HCT116 (cell line): ENCODE measurements around the gene RBKS. TPM values are rescaled to one million over a fixed set of nuclear protein-coding genes. Genes with fewer than 3 reads are reported as not detected.

Source experiments
- ATAC-seq: fragments of 200-7000 bp; cut with Tn5 transposase; 2 replicates; pipeline ENCODE4 v1.9.1; 2020; ENCODE audit warnings: mild to moderate bottlenecking, moderate library complexity
- BruUV-seq: library from RNA; stranded (reverse); fragments of 400-500 nt; replicated peaks from 2 replicates; lab custom pipeline; 2021; lab: Mats Ljungman, UMichigan
- CTCF ChIA-PET: fragments of 300-600 bp; sonication (Branson Sonifier 250); formaldehyde crosslinking; loops from one replicate; lab custom pipeline; 2021; ENCODE audit warnings: antibody characterized with exemption; lab: Charles Lee
- POLR2A ChIA-PET: fragments of 300-600, 350-600 bp; sonication (Branson Sonifier 250); formaldehyde crosslinking; loops from one replicate; lab custom pipeline; 2021; ENCODE audit warnings: antibody characterized with exemption; lab: Charles Lee
- RAD21 ChIA-PET, 2 experiments: fragments of 300-600 bp; sonication (Branson Sonifier 250); formaldehyde crosslinking; loops; one replicate each; lab custom pipeline; 2023; ENCODE audit warnings: low total read pairs in 2 of 2; ENCODE audit not compliant: uncharacterized antibody in 2 of 2, unreplicated experiment in 2 of 2, low non-redundant PET in 1 of 2; lab: Charles Lee
- DNase-seq: peaks from one replicate; pipeline ENCODE4 v3.0.0-alpha.2; 2010; ENCODE audit warnings: low read depth, low spot score
- H2AFZ ChIP-seq: fragments of 200-600 bp; shearing (Covaris generic), sonication (generic); 2 replicates; pipeline ENCODE4 v1.6.1; 2017; ENCODE audit warnings: low read depth, mixed run types, mixed read lengths, antibody characterized with exemption, low read length; ENCODE audit not compliant: poor library complexity, severe bottlenecking
- H3K27ac ChIP-seq: 2 replicates; pipeline ENCODE4 v1.5.1; 2012; ENCODE audit warnings: low read depth, low read length
- H3K27me3 ChIP-seq: fragments of 200-600 bp; sonication (generic); 2 replicates; pipeline ENCODE4 v1.6.1; 2016; ENCODE audit warnings: mixed run types, low read length, mixed read lengths; ENCODE audit not compliant: insufficient read depth
- H3K36me3 ChIP-seq, 2 experiments: fragments of 200-500 bp in 1 of 2; fragments of 200-600 bp in 1 of 2; sonication (Bioruptor generic) in 1 of 2; sonication (generic) in 1 of 2; 2 replicates each; pipeline versions ENCODE4 v1.5.1 to v1.6.1; 2014 to 2016; ENCODE audit warnings: low read length in 2 of 2, inconsistent platforms in 1 of 2, mixed read lengths in 1 of 2, mixed run types in 1 of 2; ENCODE audit not compliant: insufficient read depth in 2 of 2, control insufficient read depth in 1 of 2
- H3K4me1 ChIP-seq, 2 experiments: fragments of 200-600 bp in 1 of 2; sonication (generic) in 1 of 2; 2 replicates each; pipeline versions ENCODE4 v1.5.1 to v1.6.1; 2012 to 2017; ENCODE audit warnings: low read length in 2 of 2, inconsistent platforms in 1 of 2, mild to moderate bottlenecking in 1 of 2, mixed read lengths in 1 of 2, mixed run types in 1 of 2, moderate library complexity in 1 of 2; ENCODE audit not compliant: insufficient read depth in 2 of 2, control insufficient read depth in 1 of 2
- H3K4me2 ChIP-seq: fragments of 200-600 bp; sonication (generic); 2 replicates; pipeline ENCODE4 v1.6.1; 2017; ENCODE audit warnings: mixed run types, low read length, mixed read lengths
- H3K4me3 ChIP-seq, 2 experiments: fragments of 200-600 bp in 1 of 2; sonication (generic) in 1 of 2; replicated peaks in 1 of 2; 2 replicates each; pipeline ENCODE4 v1.5.1; 2011 to 2016; ENCODE audit warnings: low read length in 2 of 2, control low read depth in 1 of 2, low read depth in 1 of 2, mild to moderate bottlenecking in 1 of 2, mixed read lengths in 1 of 2, mixed run types in 1 of 2
- H3K79me2 ChIP-seq: fragments of 200-600 bp; sonication (generic); 2 replicates; pipeline ENCODE4 v1.6.1; 2017; ENCODE audit warnings: mild to moderate bottlenecking, mixed run types, low read length, moderate library complexity, mixed read lengths; ENCODE audit not compliant: insufficient read depth
- H3K9ac ChIP-seq: fragments of 200-600 bp; sonication (generic); 2 replicates; pipeline ENCODE4 v1.6.1; 2016; ENCODE audit warnings: low read length, mixed read lengths
- H3K9me2 ChIP-seq: fragments of 200-600 bp; sonication (generic), shearing (Covaris generic); 2 replicates; pipeline ENCODE4 v1.6.1; 2017; ENCODE audit warnings: mixed run types, mild to moderate bottlenecking, moderate library complexity; ENCODE audit not compliant: insufficient read depth
- H3K9me3 ChIP-seq, 2 experiments: fragments of 200-500 bp in 1 of 2; fragments of 200-600 bp in 1 of 2; sonication (Bioruptor generic) in 1 of 2; sonication (generic) in 1 of 2; 2 replicates each; pipeline ENCODE4 v1.6.1; 2014 to 2017; ENCODE audit warnings: low read length in 2 of 2, mixed read lengths in 2 of 2, inconsistent platforms in 1 of 2, low read depth in 1 of 2, mild to moderate bottlenecking in 1 of 2, mixed run types in 1 of 2, moderate library complexity in 1 of 2; ENCODE audit not compliant: control insufficient read depth in 1 of 2, insufficient read depth in 1 of 2
- H4K20me1 ChIP-seq: fragments of 200-600 bp; sonication (generic), shearing (Covaris generic); 2 replicates; pipeline ENCODE4 v1.6.1; 2017; ENCODE audit warnings: mixed run types, mild to moderate bottlenecking, moderate library complexity; ENCODE audit not compliant: insufficient read depth
- CBX3 ChIP-seq: IDR thresholded peaks from 2 replicates; pipeline ENCODE4 v1.6.1; 2012; ENCODE audit warnings: low read depth
- EGR1 ChIP-seq: IDR thresholded peaks from 2 replicates; pipeline ENCODE4 v1.6.1; 2012; ENCODE audit warnings: low read depth
- ELF1 ChIP-seq: IDR thresholded peaks from 2 replicates; pipeline ENCODE4 v1.6.1; 2012; ENCODE audit warnings: low read depth, borderline replicate concordance
- EZH2 ChIP-seq: fragments of 200-600 bp; sonication (generic); IDR thresholded peaks from 2 replicates; pipeline ENCODE4 v1.6.1; 2017; ENCODE audit warnings: antibody characterized with exemption, mixed run types
- EZH2phosphoT487 ChIP-seq: fragments of 200-600 bp; IDR thresholded peaks from 2 replicates; pipeline ENCODE4 v1.6.1; 2018; ENCODE audit warnings: antibody characterized with exemption, borderline replicate concordance
- POLR2A ChIP-seq: IDR thresholded peaks from 2 replicates; pipeline ENCODE4 v1.7.0; 2011; ENCODE audit warnings: borderline replicate concordance; ENCODE audit not compliant: insufficient read depth, insufficient read length; ENCODE audit errors: extremely low read depth
- POLR2AphosphoS5 ChIP-seq: IDR thresholded peaks from 2 replicates; pipeline ENCODE4 v1.6.1; 2011; ENCODE audit warnings: mild to moderate bottlenecking, low read depth, low read length, moderate library complexity
- RAD21 ChIP-seq: IDR thresholded peaks from 2 replicates; pipeline ENCODE4 v1.6.1; 2012; ENCODE audit warnings: low read depth, mild to moderate bottlenecking
- SIN3A ChIP-seq: IDR thresholded peaks from 2 replicates; pipeline ENCODE4 v1.6.1; 2012; ENCODE audit warnings: low read depth
- SP1 ChIP-seq: IDR thresholded peaks from 2 replicates; pipeline ENCODE4 v1.6.1; 2012; ENCODE audit warnings: low read depth
- SRF ChIP-seq: IDR thresholded peaks from 2 replicates; pipeline ENCODE4 v1.6.1; 2012; ENCODE audit warnings: low read depth
- TCF7L2 ChIP-seq: IDR thresholded peaks from 2 replicates; pipeline ENCODE4 v1.7.0; 2011; ENCODE audit warnings: borderline replicate concordance, inconsistent platforms; ENCODE audit not compliant: insufficient read depth, insufficient read length; ENCODE audit errors: extremely low read depth
- ZFX ChIP-seq: fragments of 450-650 bp; IDR thresholded peaks from 2 replicates; pipeline ENCODE4 v1.6.1; 2017
- ZNF274 ChIP-seq: fragments of 200-500 bp; sonication (Bioruptor generic); IDR thresholded peaks from 2 replicates; pipeline ENCODE4 v1.6.1; 2014; ENCODE audit warnings: mild to moderate bottlenecking, low read depth, low read length, inconsistent platforms
- intact Hi-C: fragments of 100-400 bp; cut with micrococcal nuclease; formaldehyde crosslinking; loops from 2 replicates; pipeline ENCODE4 v1.10.0; 2022
- total RNA-seq: library from RNA; stranded (reverse); gene quantifications from one replicate; pipeline ENCODE4 v1.2.1, GENCODE V29; 2021; ENCODE audit not compliant: unreplicated experiment
- TF ChIP-seq, protein P1 (sequence below): IDR thresholded peaks from 2 replicates; pipeline ENCODE4 v1.6.1; 2012
- TF ChIP-seq, protein P2 (sequence below): IDR thresholded peaks from 2 replicates; pipeline ENCODE4 v1.6.1; 2011; ENCODE audit warnings: mild to moderate bottlenecking, low read length, moderate library complexity; ENCODE audit not compliant: insufficient replicate concordance; ENCODE audit errors: extremely low read depth
- TF ChIP-seq, protein P3 (sequence below), 3 experiments: fragments of 200-600 bp in 1 of 3; sonication (generic) in 1 of 3; IDR thresholded peaks in 2 of 3; conservative IDR thresholded peaks in 1 of 3; 2 replicates each; pipeline ENCODE4 v1.5.1; 2012 to 2017; ENCODE audit warnings: low read depth in 2 of 3, low read length in 2 of 3, antibody characterized with exemption in 1 of 3, borderline replicate concordance in 1 of 3, control low read depth in 1 of 3, mild to moderate bottlenecking in 1 of 3, mixed read lengths in 1 of 3, mixed run types in 1 of 3, moderate library complexity in 1 of 3; ENCODE audit not compliant: insufficient read depth in 1 of 3

Gene RBKS
- total RNA-seq, 1 experiment from 2014 or later, result 2.4 TPM

DNA sequence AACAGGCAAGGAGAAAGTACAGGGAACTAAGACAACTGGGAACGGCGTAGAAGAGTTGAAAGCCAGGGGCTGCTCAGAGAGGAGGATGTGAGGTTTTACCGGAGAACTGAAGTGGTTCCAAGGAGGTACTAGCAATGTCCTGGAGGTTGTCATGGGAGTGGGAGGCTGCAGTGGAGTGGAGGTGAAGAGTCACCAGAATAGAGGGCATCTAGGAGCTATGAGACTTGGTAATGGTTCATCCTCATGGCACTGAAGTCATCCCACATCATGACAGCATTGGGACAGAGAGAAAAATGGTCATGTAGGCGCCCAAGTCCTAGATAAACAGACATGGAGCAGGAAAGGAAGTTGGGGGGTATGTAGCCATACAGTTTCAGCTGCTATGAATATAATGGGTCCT lies 92.3 kb downstream of the RBKS start (continued):
- no peak for TF ChIP-seq CBX3
- no peak for TF ChIP-seq EGR1
- TF ChIP-seq TCF7L2, result no peak
- TF ChIP-seq, protein P1, sequence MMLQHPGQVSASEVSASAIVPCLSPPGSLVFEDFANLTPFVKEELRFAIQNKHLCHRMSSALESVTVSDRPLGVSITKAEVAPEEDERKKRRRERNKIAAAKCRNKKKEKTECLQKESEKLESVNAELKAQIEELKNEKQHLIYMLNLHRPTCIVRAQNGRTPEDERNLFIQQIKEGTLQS, result no peak
- no peak for TF ChIP-seq POLR2A
- no peak for TF ChIP-seq ZFX
- TF ChIP-seq EZH2phosphoT487, result no peak
- TF ChIP-seq ELF1, result no peak

DNA sequence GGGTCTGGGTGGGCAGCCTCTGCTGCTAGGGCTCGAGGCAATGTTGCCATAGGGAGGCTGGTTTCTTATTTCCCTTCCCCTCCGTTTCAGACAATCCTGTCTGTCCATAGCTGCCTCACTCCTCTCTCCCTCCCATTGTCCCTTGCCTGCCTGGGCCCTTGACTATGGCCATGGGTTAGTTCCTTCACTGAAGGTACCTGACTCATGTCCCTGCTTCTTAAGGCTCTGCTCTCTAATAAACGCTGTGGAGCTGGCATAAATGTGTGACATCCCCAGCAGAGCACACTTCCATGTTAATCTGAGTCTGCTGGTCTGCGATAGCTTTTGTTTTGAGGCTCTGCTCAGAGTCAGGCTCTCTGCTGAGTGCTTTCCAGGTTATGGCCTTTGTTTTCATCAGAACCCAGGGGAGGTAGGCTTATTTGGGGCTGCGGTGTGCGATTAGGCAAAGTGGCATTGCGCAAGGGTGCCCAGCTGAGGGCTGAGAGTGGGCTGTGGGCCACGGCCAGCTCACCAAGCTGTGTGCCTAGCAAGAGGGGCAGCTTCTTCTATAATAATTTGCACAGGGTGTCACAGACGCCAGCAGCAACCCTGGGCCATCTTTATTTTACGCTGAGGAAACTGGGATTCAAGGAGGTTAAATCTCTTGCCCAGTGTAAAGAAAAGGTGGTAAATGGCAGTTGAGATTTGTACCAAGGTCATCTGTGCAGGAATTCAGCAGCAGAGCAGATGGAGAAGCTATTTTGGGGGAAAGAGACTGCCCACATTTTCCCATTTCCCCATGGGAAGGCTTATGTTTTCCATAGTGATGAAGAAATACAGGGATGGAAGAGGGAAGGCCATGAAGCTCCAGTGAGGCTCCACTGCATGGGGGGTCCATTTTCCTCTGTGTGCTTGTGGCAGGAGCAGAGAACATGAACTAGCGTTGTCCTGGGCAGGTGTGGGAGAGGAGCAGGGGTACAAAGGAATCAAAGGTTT lies 93.1 kb downstream of the RBKS start:
- H2AFZ ChIP-seq, result no peak overlapping the region
- peaks cover 20 to 70% of the 10 kb centered on the region in 2 experiments for H3K4me1 ChIP-seq
- H3K79me2 ChIP-seq, result no peaks in the 10 kb centered on the region
- no peak overlapping the region for H3K27ac ChIP-seq
- ATAC-seq (no peak), DNase-seq (no peak)
- TF ChIP-seq POLR2AphosphoS5, result no peak
- TF ChIP-seq EZH2, result no peak
- no peak for TF ChIP-seq SP1
- no peak for TF ChIP-seq POLR2A
- no peak for TF ChIP-seq CBX3
- TF ChIP-seq, protein P2, sequence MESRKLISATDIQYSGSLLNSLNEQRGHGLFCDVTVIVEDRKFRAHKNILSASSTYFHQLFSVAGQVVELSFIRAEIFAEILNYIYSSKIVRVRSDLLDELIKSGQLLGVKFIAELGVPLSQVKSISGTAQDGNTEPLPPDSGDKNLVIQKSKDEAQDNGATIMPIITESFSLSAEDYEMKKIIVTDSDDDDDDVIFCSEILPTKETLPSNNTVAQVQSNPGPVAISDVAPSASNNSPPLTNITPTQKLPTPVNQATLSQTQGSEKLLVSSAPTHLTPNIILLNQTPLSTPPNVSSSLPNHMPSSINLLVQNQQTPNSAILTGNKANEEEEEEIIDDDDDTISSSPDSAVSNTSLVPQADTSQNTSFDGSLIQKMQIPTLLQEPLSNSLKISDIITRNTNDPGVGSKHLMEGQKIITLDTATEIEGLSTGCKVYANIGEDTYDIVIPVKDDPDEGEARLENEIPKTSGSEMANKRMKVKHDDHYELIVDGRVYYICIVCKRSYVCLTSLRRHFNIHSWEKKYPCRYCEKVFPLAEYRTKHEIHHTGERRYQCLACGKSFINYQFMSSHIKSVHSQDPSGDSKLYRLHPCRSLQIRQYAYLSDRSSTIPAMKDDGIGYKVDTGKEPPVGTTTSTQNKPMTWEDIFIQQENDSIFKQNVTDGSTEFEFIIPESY, result no peak
- TF ChIP-seq EGR1, result no peak
- no peak for TF ChIP-seq EZH2phosphoT487
- no peak for TF ChIP-seq ZFX
- no peak for TF ChIP-seq RAD21
- TF ChIP-seq SIN3A, result no peak
- TF ChIP-seq ZNF274, result no peak
- TF ChIP-seq, protein P3, sequence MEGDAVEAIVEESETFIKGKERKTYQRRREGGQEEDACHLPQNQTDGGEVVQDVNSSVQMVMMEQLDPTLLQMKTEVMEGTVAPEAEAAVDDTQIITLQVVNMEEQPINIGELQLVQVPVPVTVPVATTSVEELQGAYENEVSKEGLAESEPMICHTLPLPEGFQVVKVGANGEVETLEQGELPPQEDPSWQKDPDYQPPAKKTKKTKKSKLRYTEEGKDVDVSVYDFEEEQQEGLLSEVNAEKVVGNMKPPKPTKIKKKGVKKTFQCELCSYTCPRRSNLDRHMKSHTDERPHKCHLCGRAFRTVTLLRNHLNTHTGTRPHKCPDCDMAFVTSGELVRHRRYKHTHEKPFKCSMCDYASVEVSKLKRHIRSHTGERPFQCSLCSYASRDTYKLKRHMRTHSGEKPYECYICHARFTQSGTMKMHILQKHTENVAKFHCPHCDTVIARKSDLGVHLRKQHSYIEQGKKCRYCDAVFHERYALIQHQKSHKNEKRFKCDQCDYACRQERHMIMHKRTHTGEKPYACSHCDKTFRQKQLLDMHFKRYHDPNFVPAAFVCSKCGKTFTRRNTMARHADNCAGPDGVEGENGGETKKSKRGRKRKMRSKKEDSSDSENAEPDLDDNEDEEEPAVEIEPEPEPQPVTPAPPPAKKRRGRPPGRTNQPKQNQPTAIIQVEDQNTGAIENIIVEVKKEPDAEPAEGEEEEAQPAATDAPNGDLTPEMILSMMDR (IDR thresholded peaks at IDR 0.05 in 2 of 3, conservative IDR thresholded peaks at IDR 0.05 in 1 of 3; ENCODE audit: borderline replicate concordance in 1 of 3, insufficient read depth in 1 of 3, low read depth in 2 of 3, low read length in 2 of 3), result no peak
- no peak for TF ChIP-seq ELF1
- TF ChIP-seq SRF, result no peak
- no peaks in the 10 kb centered on the region for H4K20me1 ChIP-seq
- ChIA-PET RAD21 (no interaction called here), CTCF (no interaction called here), POLR2A (interaction anchor here (1.2 kb wide), 1 partner anchor 10 kb away, joined by 3 read pairs; no protein-coding TSS in a partner anchor)
- intact Hi-C loops, result no loop called here
- H3K4me3 ChIP-seq, result no peak overlapping the region
- BruUV-seq, result no TSS peak
- H3K9me3 ChIP-seq, result no peaks in the 10 kb centered on the region
- no peak overlapping the region for H3K9ac ChIP-seq
- no peaks in the 10 kb centered on the region for H3K9me2 ChIP-seq
- no peaks in the 10 kb centered on the region for H3K36me3 ChIP-seq
- H3K4me2 ChIP-seq, result no peak overlapping the region
- H3K27me3 ChIP-seq, result no peaks in the 10 kb centered on the region
